Measurements from ENCODE around the gene CELA1.
A peak's percentile ranks its signal among the peaks of the same experiment; 100 is the strongest.

The CELA1 gene

GRCh38 chr12:51374361-51374760 lies 27.9 kb upstream of the CELA1 start:
- no peak for DNase-seq

DNA sequence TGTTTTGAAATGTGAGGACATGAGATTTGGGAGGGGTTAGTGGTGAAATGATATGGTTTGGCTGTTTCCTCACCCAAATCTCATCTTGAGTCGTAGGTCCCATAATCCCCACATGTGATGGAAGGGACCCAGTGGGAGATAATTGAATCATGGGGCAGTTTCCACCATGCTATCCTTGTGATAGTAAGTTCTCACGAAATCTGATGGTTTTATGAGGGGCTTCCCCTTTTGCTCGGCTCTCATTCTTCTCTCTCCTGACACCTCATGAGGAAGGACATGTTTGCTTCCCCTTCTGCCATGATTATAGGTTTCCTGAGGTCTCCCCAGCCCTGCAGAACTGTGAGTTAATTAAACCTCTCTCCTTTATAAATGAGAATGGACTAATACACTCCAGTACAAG lies 26.7 kb upstream of the CELA1 start:
- DNase-seq = no peak

GRCh38 chr12:51372021-51372420 lies 25.5 kb upstream of the CELA1 start:
- no peak for DNase-seq

- DNase-seq = no peak
Measured at GRCh38 chr12:51371295-51371953, 24.9 kb upstream of the CELA1 start.

- no peak for DNase-seq
Measured at GRCh38 chr12:51370667-51371066, 24.2 kb upstream of the CELA1 start.

GRCh38 chr12:51369581-51369980 lies 23.1 kb upstream of the CELA1 start:
- DNase-seq = no peak

DNA sequence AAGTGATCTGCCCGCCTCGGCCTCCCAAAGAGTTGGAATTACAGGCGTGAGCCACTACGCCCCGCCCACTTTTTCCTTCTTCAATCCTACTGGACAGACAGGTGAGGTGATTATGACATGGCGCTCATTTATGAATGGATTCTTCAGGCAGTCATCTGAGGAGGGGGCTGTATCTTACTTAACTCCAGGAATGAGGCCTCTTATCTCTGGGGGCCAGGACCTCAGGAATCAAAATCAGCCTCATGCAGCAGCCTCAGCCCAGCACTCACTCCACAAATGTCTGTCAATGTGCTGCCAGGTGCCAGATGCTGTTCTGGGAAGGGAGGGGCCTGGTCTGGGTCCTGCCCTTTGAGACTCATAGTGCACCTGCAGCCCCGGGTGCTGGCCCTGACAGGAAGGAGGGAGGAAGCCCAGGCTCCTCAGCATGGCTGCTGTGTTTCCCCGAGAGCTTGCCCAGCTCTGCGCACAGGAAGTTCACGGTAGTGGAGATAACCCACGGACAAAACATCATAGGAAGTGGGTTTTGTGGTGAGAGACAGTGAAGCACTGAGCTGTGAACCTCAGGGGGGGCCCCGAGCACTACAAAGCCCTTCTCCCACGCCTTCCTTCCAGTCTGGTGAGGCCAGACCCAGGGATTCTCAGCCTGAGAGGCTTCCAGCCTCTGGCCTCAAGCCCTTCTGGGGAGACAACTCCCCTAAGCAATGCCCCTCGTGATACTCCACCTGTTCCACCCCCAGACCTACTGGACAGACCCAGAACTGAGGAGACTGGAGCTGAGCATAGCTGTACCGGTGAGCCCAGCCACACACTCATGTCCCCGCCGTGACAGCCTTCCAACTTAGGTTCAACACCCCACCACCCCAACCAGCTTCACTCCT lies 22.4 kb upstream of the CELA1 start:
- DNase-seq = no peak

- no peak for DNase-seq
Measured at GRCh38 chr12:51365276-51365675, 18.8 kb upstream of the CELA1 start.

GRCh38 chr12:51364001-51364400 lies 17.5 kb upstream of the CELA1 start:
- no peak for DNase-seq

DNA sequence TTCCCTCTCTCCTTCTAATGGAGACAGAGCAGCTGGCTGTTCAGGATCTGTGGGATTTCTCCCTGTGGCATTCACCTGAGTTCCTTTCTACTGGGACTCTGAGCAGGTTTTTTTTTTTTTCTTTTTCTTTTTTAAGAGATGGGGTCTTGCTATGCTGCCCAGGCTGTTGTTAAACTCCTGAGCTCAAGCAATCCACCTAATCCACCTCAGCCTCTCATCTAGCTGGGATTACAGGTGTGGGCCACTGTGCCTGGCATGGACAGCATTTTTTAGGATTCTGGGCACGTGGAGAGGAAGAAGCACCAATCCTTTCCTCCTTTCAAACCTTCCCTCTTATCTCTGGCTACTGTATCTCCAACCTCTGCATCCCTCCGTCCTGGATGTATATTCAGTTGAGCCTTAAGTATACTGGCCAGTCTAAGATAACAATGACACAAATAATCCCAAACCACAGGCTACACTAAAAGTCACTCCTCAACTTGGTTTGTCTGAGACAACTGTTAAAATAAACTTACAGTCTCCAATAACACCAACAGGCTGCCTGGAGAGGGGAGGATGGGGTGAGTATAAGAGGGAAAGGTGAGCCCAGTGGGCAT lies 16.4 kb upstream of the CELA1 start:
- DNase-seq = no peak

DNA sequence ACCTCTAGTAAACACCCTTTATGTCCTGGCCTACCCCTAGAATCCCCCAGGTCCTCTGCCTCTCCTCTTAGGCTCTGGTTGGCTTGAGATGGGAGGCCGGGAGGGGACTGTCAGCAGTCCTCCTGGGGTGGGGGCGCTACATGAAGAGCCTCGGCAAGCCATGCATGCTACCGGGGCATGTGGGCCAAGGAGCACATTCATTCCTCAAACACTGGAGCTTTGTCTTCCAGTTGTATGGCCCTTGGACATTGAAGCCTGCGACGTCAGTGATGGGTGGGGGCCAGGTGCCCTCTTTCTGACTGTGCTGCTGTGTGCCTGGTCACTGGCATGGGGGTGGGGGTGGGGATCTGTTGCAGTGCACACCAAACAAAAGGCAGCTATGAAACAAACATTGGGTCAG lies 15.8 kb upstream of the CELA1 start:
- no peak for DNase-seq

DNA sequence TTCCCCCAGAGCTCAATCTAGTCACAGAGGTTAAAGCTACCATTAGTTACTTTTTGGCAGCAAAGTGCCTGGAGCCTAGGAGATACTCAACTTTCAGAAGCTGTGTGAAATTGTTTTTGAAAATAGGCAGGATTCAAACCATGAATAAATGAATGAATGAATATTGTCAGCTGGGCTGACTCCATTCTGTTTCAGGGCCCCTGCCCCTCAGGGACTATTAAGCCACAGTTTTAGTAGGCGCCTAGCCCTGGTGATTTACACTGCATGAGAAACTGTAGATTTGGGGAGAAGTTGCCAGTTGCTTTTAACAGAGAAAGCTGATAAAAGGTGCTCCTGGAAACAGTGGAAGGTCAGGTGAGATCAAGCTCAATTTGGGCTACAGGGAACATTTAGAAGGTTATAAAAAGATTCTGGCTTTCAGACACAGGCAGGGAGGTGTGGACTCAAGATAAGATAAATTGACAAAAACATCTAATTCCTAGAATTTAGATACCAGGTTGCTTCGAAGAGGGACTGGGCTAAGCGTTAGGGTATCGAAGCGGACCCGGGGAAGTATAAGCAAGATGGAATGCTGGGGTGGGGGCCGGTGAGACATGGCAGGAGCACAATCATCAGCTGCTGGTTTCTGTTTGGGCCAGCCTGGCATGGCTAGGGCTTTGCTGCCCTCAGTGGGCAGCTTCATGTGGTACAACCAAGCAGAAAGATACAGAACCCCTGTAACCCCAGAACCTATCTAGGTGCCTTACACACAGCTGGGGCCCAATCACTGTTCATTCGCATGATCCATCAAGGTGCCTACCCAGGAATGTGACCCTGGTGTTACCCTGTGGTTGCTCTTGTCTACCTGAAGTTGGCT lies 14.9 kb upstream of the CELA1 start:
- no peak for DNase-seq

GRCh38 chr12:51360315-51360714 lies 13.8 kb upstream of the CELA1 start:
- DNase-seq = no peak

DNA sequence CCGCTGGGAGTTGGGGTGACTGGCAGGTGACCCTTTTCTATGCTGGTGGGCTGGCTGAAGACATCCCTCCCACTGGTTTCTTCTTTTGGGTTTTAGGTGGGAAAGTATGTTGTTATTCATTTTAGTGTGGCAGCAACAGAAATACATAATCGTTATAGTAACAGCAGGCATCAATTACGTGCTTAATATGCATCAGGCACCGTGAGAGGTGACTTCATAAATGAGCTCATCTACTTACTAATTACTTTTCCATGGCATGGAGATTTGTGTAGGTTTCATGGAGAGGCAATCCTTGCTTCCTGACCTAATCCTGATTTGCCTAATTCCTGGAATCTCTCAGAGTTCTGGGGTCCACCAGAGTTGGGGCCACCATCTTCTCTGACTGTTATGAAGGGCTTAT lies 13.4 kb upstream of the CELA1 start:
- DNase-seq = no peak

- no peak for DNase-seq
Measured at GRCh38 chr12:51358496-51358895, 12.0 kb upstream of the CELA1 start.

DNA sequence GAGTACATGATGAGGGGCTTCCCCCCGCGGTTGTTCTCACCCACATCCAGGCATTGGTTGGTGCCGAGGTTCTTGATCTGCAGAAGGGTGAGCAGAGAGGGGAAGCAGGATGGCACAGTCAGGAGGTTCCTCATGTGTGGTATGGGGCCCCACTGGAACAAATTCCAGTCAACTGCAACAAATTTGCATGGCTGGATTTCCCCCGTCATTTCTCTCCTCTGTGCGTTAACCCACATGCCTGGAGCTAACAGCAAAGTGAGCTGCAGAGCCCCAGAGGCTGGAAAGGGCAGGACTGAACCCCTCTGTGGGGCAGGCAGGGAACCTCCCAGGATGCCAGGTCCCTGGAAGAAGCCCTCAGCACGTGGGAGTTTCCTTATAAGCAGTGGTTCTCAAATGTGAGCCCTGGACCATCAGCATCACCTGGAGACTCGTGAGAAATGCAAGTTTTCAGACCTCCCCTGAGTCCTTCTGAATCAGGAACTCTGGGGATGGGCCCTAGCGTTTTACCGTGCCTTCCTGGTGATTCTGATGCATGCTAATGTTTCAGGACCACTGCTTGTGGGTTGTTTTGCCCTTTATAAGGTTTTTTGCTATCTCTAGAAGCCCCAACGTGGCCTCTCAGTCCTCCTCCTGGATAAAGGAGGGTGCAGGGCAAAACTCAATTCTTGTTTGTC lies 11.0 kb upstream of the CELA1 start:
- no peak for DNase-seq

GRCh38 chr12:51351913-51352532 lies 5.5 kb upstream of the CELA1 start:
- DNase-seq = peak; percentile 13

DNA sequence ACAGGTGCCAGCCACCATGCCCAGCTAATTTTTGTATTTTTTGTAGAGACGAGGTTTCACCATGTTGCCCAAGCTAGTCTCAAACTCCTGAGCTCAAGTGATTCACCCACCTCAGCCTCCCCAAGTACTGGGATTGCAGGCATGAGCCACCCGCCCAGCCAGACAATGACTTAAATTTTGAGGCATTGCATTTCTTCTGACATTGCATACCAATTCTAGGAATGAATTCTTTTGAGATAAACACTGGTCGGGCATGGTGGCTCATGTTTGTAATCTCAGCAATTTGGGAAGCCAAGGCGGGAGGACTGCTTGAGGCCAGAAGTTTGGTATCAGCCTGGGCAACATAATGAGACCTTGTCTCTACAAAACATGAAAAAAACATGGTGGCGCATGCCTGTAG lies 2.5 kb upstream of the CELA1 start:
- no peak for DNase-seq

DNA sequence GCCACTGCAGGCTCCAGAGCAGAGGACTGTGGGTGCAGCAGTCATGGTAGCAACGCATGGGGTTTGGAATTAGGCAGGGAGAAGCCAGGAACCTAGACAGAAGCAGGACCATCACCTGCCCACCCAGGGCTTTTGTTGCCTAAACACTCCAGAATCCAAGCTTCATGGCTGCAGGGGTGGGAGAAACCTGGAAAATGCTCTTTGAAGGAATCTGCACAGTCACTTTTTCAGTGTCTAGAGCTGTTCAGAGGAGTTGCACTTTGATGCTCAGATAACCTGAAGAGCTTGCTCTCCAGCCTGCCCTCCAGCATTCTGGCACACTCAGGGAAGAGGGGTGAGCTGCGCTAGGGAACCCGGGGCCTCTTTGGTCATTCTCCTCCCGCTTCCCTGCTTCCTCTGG lies 1.6 kb upstream of the CELA1 start:
- DNase-seq = no peak

GRCh38 chr12:51345681-51346080 lies 798 bp downstream of the CELA1 start:
- DNase-seq = no peak

- DNase-seq = no peak
Measured at GRCh38 chr12:51343201-51343600, 3.3 kb downstream of the CELA1 start.

DNA sequence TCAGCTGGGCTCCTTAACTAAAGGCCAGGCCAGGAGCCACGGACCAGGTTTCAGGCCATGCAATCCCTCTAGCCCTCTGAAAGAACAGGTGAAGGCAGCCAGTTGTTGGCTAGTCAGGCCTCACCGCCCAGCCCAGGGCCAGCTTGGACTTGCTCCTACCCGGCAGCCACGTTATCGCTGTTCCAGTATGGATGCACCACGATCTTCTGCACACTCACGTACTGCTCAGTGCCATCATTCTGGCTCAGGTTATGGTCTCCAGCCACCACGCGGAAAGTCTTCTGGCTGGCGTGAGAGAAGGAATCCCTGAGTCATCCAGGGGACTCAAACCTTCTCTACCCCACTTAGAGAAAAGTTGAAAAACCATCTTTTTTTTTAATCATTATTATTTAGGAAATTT lies 4.1 kb downstream of the CELA1 start:
- DNase-seq = no peak

Measured in NCI-H1436 (cell line).